Naive B cell (primary cell): ENCODE results near the gene LARP4B. TPM values are rescaled to one million over a fixed set of nuclear protein-coding genes. Genes with fewer than 3 reads are reported as not detected.

Experiments used
- ATAC-seq, 2 donors: fragments of 150-1000 bp; cut with Tn5 transposase; 2 replicates each; pipeline ENCODE4 v1.10.0; 2021; ENCODE audit warnings: low read depth in 2 of 2, mild to moderate bottlenecking in 2 of 2, moderate library complexity in 2 of 2
- DNase-seq: peaks from one replicate; pipeline ENCODE4 v3.0.0; 2022
- H3K27ac Mint-ChIP-seq, 6 donors: one replicate each; pipeline ENCODE4 v1.8.0; 2020 to 2022; ENCODE audit warnings: mild to moderate bottlenecking in 6 of 6, mixed read lengths in 6 of 6, moderate library complexity in 5 of 6, inconsistent platforms in 2 of 6
- H3K27me3 Mint-ChIP-seq, 3 donors: one replicate each; pipeline ENCODE4 v1.8.0; 2021 to 2022; ENCODE audit warnings: mixed read lengths in 3 of 3, mild to moderate bottlenecking in 1 of 3
- H3K36me3 Mint-ChIP-seq, 2 donors: one replicate each; pipeline ENCODE4 v1.8.0; 2020 to 2022; ENCODE audit warnings: mixed read lengths in 2 of 2, inconsistent platforms in 1 of 2, mild to moderate bottlenecking in 1 of 2
- H3K4me1 Mint-ChIP-seq, 3 donors: one replicate each; pipeline ENCODE4 v1.8.0; 2020 to 2022; ENCODE audit warnings: mixed read lengths in 3 of 3, inconsistent platforms in 1 of 3, mild to moderate bottlenecking in 1 of 3, moderate library complexity in 1 of 3
- H3K4me3 Mint-ChIP-seq, 8 donors: one replicate each; pipeline ENCODE4 v1.8.0; 2020 to 2022; ENCODE audit warnings: mild to moderate bottlenecking in 8 of 8, mixed read lengths in 8 of 8, moderate library complexity in 8 of 8, inconsistent platforms in 2 of 8
- H3K9me3 Mint-ChIP-seq, 7 donors: one replicate each; pipeline ENCODE4 v1.8.0; 2020 to 2022; ENCODE audit warnings: mixed read lengths in 7 of 7, mild to moderate bottlenecking in 5 of 7, inconsistent platforms in 2 of 7, moderate library complexity in 1 of 7
- polyA plus RNA-seq, 6 donors: library from polyadenylated mRNA; unstranded; fragments of 300-500 nt; fragmentation: Illumina TruSeq; gene quantifications; one replicate each; pipeline ENCODE4 v1.2.3, GENCODE V29; 2021; ENCODE audit warnings: low read depth in 6 of 6

LARP4B gene
- polyA plus RNA-seq, 6 donors from 2014 or later, result 19.3 to 42.8 (median 33.1) TPM

DNA sequence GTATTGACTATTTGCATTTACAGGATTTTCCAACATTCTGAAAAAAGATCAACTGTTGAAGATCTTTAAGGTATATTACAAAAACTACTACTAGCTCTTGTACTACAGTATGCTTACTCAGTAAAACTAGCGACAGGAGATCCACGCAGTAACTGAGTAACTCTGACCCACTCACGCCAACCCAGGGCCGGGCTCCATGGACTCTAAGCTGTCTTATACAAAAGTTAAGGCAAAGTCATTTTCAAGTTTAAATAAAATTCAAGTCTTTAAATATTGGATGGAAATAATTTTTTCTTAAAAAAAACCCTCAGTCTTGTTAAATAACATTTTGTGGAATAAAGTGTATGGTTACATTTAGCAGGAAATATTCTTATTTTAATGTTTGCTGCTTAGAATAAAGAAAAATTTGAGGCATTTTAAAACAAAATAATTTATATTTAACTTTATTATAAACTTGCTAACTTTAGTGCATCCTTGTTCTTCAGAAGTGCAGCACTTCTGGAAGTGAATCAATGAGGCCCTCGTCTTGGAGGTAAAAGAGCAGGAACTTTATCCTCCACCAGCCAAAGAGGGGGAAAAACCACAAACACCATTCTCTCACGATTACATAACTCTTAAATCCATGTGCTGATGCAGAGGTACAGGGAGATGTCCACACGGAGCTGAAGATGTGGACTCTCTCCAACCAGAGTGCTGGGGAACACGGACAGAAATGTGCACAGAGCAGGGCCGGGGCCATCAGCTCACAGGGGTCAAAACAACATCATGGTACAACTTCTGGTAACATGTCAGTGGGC is 119.9 kb downstream of the LARP4B start:
- Mint-ChIP-seq H3K4me1 (peaks cover 0 to 2% (median 0%) of the 10 kb centered on the region in 3 donors), H3K27me3 (no peaks in the 10 kb centered on the region), H3K4me3 (no peak overlapping the region), H3K27ac (peak overlapping the region in 1 of 6 donors; percentile 74), H3K9me3 (no peaks in the 10 kb centered on the region), H3K36me3 (peaks cover 6 to 27% of the 10 kb centered on the region in 2 donors)
- ATAC-seq (no peak), DNase-seq (no peak)

DNA sequence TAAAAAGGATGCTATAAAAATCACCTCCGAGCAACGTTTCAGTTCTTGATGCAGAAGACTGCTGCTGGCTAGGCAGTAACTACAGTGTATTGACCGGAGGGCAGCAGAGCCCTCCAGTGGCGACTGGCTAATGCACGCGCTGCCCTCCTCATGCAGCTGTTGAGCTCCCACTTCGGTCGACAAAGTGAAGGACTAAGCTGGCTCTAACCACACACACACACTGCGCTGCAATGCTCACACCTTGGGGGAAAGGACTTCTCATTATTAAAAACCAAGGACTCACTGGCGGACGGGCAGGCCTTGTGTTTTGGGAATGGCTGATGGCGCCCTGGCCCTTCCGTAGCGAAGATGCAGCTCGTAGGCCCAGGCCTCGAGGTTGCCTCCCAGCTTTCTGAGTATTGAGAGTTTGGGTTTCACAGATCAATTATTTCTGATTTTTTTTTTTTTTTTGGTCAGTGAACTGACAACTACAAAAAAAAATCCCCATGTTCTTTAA is 121.1 kb downstream of the LARP4B start:
- DNase-seq, result no peak
- no peaks in the 10 kb centered on the region for H3K4me1 Mint-ChIP-seq
- H3K36me3 Mint-ChIP-seq, result peaks cover 6 to 28% of the 10 kb centered on the region in 2 donors
- no peaks in the 10 kb centered on the region for H3K27me3 Mint-ChIP-seq
- H3K4me3 Mint-ChIP-seq, result no peak overlapping the region
- no peaks in the 10 kb centered on the region for H3K9me3 Mint-ChIP-seq
- ATAC-seq, result no peak
- peak overlapping the region in 2 of 6 donors; percentile 12 to 91 for H3K27ac Mint-ChIP-seq

DNA sequence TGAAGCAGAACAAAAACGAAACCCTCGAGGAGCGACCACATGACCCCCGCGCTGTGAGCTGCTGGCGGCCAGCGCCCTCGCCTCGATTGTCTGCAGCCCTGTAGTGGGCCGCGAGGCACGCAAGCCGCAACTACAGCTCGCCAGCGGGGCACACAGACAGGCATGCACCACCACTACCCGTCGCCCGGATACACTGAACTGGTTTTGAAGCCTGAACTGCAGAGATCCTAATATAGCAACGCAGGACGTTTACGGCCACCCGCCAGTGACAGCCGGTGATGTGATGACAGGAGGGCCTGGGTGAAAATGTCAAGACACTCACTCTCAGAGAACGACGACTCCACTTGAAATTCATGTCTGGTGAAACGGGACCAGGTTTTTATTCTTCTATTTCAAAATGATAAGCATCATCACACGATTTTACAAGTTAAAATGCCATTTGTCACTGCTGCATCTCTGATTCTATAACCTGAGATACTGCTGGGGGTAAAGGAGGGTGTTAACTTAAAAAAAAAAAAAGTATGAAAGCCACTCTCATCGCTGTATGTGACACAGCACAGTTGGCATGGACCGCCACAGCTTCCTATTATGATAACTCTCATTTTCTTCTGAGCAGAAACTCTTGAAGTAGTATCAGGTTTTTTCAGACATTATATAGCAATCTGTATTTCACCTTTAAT is 121.7 kb downstream of the LARP4B start:
- no peaks in the 10 kb centered on the region for H3K9me3 Mint-ChIP-seq
- no peak for DNase-seq
- peak overlapping the region in 1 of 6 donors; percentile 8 for H3K27ac Mint-ChIP-seq
- peaks cover 0 to 2% (median 2%) of the 10 kb centered on the region in 3 donors for H3K4me1 Mint-ChIP-seq
- H3K4me3 Mint-ChIP-seq, result no peak overlapping the region
- H3K27me3 Mint-ChIP-seq, result no peaks in the 10 kb centered on the region
- no peak for ATAC-seq
- H3K36me3 Mint-ChIP-seq, result peaks cover 6 to 22% of the 10 kb centered on the region in 2 donors

DNA sequence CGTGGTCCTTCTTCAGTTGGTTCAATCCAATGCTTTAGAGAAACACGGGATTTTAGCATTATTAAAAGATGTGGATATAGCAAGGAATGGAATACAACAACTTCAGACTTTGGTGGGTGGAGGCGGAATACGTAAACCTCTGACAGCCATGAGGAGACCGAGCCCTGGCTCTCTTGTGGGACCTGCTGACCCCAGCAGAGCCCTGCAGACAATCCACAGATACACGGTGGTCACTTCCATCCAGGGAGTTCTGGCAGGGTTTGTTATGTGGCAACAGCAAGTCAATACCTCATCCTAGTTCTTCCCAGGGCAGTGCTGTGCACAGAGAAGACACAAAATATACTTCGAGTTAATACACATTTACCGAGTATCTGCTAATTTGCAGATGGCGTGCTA is 123.5 kb downstream of the LARP4B start:
- DNase-seq (no peak), ATAC-seq (no peak)
- Mint-ChIP-seq H3K27ac (peak overlapping the region in 3 of 6 donors; percentile 19 to 39 (median 26)), H3K27me3 (no peaks in the 10 kb centered on the region), H3K36me3 (peaks cover 0 to 22% of the 10 kb centered on the region in 2 donors), H3K9me3 (no peaks in the 10 kb centered on the region), H3K4me1 (peaks cover 0 to 10% (median 4%) of the 10 kb centered on the region in 3 donors), H3K4me3 (no peak overlapping the region)

DNA sequence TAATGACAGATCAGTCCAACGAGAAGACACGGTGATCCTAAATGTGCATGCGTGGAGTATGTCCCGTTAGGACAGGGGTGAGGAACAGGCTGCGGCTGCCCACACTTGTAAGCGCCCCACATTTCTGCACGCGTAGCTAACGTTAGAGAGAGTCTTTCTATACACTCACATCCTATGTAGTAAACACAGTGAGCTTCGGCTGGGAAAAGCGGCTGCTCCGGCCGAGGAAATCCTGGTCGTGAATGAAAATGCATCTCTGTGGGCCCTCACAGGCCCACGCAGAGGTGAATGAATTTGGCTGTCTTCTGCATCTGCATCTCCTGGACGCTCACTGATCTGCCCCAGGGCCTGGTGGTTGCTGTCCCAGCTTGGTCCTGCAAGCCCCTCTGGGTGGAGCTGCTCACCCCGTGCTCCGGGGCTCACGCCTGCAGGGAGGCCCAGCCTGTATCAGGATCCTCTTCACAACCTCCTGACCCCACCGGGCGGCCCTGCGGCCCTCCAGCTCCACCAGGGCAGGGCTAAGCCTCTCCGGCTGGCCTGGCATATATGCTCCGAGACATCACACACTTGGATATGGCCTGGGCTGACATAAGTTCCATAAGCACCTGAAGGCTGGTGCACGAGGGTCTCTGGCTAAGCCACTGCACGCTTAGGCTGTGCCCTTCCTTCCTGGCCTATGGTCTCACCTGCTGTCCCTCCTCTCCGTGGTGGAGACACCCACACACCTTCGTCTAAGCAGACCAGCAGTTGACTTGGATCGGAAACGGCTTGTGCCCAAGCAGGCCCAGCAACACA is 124.1 kb downstream of the LARP4B start:
- DNase-seq (no peak), ATAC-seq (no peak)
- H3K4me1 Mint-ChIP-seq, result peaks cover 0 to 10% (median 4%) of the 10 kb centered on the region in 3 donors
- H3K27ac Mint-ChIP-seq, result peak overlapping the region in 2 of 6 donors; percentile 19 to 39
- H3K36me3 Mint-ChIP-seq, result peaks cover 0 to 22% of the 10 kb centered on the region in 2 donors
- no peaks in the 10 kb centered on the region for H3K27me3 Mint-ChIP-seq
- H3K9me3 Mint-ChIP-seq, result no peaks in the 10 kb centered on the region
- H3K4me3 Mint-ChIP-seq, result no peak overlapping the region

DNA sequence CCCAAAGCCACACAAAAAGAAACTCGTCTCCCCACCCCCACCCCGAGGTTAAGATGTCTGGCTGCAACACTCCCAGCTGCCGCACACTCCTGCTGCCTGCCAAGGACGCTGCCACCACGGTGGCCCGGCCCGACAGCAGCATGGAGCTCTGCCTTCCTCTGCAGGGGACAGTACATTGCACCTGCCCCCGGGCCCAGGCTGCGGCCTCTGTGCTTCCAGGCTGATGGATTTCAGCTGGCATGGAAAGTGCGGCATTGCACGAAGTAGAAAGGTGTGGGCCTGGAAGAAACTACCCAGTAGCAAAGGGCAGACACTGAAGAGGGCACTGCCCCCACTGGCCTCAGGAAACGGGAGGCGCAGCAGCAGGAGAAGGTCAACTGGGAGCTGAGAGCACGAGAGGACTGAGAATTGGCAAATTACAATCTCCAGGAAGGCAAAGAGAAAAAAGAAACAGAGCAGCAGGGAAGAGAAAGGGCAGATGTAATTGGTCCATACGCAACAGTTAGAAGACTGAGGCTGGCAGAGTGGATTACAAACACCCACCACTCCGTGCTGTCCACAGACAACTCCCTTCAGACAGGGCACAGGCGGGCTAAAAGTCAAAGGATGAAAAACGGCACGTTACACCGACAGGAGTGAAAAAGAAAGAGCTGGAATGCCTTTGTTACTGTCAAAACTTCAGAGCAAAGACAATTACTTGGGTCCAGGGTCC is 124.9 kb downstream of the LARP4B start:
- Mint-ChIP-seq H3K36me3 (peaks cover 0 to 22% of the 10 kb centered on the region in 2 donors), H3K27ac (peak overlapping the region in 1 of 6 donors; percentile 91)

DNA sequence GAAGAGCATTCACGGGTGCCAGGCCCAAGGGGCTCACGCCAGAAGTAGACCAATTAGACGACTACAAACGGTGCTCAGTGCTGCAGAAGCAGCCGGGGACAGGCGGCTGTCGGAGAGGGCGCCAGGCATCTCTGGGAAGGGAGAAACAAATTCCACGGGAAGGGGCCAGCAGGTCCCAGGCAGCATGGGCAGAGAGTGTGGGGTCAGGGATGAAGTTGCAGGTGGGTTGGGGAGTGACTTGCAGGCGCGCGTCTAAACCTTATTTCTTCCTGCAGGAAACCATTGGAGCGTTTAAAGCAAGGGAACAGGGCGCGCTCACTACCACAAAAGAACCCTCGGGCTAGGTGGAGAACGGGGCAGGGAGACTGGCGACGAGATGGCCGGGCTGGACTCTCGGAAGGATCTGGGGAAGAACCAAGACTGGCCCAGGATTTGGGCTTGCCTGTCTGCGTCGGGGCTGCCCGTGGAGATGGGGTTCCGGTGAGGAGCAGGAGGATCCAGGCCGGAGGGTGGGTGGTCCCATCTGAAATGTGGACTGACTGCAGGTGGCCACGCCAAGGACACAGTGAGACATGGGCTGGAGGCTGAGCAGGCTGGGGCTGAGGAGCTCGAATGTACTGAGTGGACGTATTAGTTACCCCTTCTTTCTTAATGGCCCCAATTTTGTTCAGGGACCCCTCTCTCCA is 125.7 kb downstream of the LARP4B start:
- Mint-ChIP-seq H3K36me3 (peaks cover 0 to 22% of the 10 kb centered on the region in 2 donors), H3K4me3 (no peak overlapping the region), H3K9me3 (no peaks in the 10 kb centered on the region), H3K27me3 (no peaks in the 10 kb centered on the region), H3K27ac (peak overlapping the region in 1 of 6 donors; percentile 11), H3K4me1 (peaks cover 0 to 10% (median 4%) of the 10 kb centered on the region in 3 donors)
- DNase-seq (no peak), ATAC-seq (no peak)

More for the DNA sequence above, 124.9 kb downstream of the LARP4B start:
- ATAC-seq (no peak), DNase-seq (no peak)
- H3K27me3 Mint-ChIP-seq, result no peaks in the 10 kb centered on the region
- peaks cover 0 to 10% (median 4%) of the 10 kb centered on the region in 3 donors for H3K4me1 Mint-ChIP-seq
- no peak overlapping the region for H3K4me3 Mint-ChIP-seq
- H3K9me3 Mint-ChIP-seq, result no peaks in the 10 kb centered on the region

DNA sequence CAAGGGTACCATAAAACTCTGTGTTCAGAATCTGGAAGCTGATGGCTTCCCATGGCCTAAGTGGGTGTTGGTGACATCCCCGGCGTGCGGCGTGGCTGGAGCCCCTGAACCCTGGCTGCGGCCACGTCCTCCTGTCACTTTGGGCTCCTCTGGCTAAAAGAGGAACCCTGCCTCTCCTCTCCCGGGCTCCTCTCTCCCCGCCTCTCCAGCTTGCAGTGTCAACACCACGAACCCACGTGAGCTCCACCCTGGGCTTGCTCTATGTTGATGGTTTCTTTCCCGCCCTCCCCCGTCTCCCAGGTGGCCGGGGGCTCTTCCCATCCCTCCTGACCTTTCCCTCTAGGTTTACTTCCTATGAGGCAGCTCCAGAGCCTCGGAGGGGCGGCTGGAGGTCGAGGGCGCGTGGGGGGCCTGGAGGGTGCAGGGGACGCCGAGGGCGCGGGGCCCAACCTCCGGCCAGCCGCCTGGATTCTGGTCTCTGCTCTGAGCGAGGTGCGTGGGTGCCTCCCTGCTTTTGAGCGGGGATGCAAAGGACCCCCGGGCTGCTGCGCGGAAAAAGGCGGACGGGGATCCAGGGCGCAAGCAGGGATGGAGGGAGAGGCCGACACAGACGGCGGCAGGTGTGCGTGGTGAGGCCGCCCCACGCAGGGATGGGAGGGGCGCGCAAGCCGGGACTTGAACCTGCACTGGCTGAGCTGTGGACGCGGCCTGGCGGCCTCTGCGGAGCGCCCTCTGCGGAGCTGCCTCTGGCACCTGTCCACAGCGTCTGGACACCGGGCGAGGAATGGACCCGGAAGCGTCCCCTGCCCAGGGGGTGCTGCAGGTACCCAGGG is 126.5 kb downstream of the LARP4B start:
- Mint-ChIP-seq H3K4me3 (peak overlapping the region in 3 of 8 donors; percentile 16 to 23 (median 22)), H3K9me3 (peaks cover 0 to 2% (median 0%) of the 10 kb centered on the region in 7 donors), H3K4me1 (peaks cover 2 to 10% (median 4%) of the 10 kb centered on the region in 3 donors), H3K27me3 (no peaks in the 10 kb centered on the region), H3K27ac (peak overlapping the region in 3 of 6 donors; percentile 43 to 91 (median 49)), H3K36me3 (peaks cover 0 to 22% of the 10 kb centered on the region in 2 donors)
- ATAC-seq (no peak), DNase-seq (no peak)

DNA sequence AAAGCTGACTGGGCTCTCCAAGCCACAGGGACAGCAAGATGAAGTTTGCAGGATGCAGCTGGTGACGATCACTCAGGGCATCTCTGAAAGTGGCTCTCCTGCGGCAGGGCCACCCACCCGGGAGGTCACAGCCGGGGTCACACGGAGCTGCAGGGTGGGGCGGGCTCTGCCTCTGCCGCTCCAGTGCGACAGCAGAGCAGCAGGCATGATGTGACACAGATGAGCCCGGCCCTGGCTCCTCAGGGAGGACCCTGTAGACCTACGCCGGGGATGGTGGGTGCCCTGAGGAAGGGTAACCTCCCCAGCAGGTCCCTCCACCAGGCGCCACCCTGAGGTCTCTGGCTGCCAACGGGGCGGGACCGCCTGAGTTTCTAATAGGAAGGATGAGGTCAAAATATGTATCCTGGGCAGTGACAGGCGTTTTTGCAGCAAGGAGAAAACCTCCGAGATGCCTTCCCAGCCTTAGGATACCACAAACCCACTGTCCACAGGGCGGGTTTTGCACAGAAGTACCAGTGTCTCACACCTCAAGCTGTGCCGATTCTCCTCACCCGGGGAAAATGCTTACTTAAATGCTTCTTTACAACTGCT is 127.2 kb downstream of the LARP4B start:
- peaks cover 0 to 9% (median 2%) of the 10 kb centered on the region in 7 donors for H3K9me3 Mint-ChIP-seq
- H3K4me3 Mint-ChIP-seq, result no peak overlapping the region
- ATAC-seq (no peak), DNase-seq (no peak)
- H3K4me1 Mint-ChIP-seq, result peaks cover 4 to 10% (median 9%) of the 10 kb centered on the region in 3 donors
- no peaks in the 10 kb centered on the region for H3K27me3 Mint-ChIP-seq
- peaks cover 7 to 29% of the 10 kb centered on the region in 2 donors for H3K36me3 Mint-ChIP-seq
- H3K27ac Mint-ChIP-seq, result peak overlapping the region in 2 of 6 donors; percentile 43 to 91

DNA sequence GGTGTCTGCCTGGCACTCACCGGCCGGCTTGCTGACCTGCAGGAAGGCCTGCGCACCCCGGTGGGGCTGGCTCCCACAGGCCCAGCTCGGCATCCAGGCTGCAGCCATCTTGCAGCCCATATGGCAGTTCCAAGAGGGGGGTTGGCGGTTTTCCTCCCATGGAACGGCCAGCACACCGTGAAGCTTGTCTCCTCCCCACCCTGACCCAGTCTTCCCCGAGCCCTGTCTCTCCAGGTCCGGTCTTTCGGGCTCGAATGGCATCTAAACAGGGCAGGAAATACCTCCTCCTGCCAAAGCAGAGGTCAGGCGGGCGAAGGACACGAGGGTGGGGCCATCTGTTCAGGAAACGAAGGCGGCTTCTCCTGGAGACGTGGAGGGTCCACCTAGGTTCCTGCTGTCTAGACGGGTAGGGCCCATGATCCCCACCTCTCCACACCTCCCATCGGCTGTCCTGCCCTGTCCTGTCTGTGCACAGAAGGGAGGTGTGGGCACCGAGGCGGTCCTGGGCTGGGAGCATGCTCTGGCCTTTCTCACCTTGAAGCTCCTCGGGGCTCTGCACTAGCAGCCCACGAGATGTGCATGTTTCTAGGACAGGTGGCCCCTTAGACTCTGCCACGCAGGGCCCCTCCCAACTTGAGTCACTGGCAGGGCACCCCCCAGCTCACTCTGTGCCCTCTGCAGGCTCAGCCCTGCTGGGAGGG is 128.3 kb downstream of the LARP4B start:
- ATAC-seq (no peak), DNase-seq (no peak)
- Mint-ChIP-seq H3K27ac (peak overlapping the region in 1 of 6 donors; percentile 26), H3K4me3 (no peak overlapping the region), H3K27me3 (no peaks in the 10 kb centered on the region), H3K36me3 (peaks cover 14 to 27% of the 10 kb centered on the region in 2 donors), H3K9me3 (peaks cover 0 to 13% (median 6%) of the 10 kb centered on the region in 7 donors), H3K4me1 (peaks cover 4 to 10% (median 10%) of the 10 kb centered on the region in 3 donors)

DNA sequence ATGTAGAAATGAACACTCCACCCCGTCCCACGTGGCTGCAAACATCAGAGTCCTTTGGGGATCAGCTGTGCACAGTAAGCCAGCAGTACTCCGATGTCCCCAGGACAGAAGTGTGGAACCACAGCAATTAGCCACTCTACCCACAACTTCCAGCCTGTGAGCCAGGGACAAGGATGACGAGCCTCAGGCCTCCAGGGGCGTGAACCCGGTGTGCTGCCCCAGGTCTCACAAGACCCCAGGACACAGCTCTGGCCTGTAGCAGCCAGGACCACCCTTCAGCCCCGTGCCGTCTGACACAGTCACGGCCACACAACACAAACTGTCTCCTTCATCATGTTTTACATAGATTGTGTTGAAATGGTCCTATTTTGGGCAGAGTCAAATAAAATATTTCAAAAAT is 129.0 kb downstream of the LARP4B start:
- Mint-ChIP-seq H3K4me1 (peaks cover 4 to 10% (median 10%) of the 10 kb centered on the region in 3 donors), H3K27ac (no peak overlapping the region), H3K9me3 (peaks cover 2 to 18% (median 6%) of the 10 kb centered on the region in 7 donors), H3K27me3 (no peaks in the 10 kb centered on the region), H3K4me3 (no peak overlapping the region), H3K36me3 (peaks cover 14 to 22% of the 10 kb centered on the region in 2 donors)
- DNase-seq, result no peak
- no peak for ATAC-seq
